ENCODE data around the gene LCE1D.

Gene LCE1D

DNA sequence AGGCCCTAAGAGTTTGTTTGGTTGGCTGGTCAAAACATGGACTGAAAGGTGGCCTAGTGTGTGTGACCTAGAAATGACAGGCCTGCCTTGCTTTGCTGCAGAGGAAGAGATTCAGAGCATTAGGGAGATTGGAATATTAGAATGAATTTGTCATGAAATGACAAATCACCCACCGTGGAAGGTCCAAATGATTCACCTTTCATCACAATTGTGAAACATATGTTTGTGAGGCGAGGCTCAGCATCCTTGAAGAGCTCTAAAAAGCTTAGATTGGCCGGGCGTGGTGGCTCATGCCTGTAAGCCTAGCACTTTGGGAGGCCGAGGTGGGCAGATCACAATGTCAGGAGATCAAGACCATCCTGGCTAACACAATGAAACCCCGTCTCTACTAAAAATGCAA, 20.8 kb downstream of the LCE1D start:
- no peak for DNase-seq (ENCODE audit: low read depth in 2 of 2)

DNA sequence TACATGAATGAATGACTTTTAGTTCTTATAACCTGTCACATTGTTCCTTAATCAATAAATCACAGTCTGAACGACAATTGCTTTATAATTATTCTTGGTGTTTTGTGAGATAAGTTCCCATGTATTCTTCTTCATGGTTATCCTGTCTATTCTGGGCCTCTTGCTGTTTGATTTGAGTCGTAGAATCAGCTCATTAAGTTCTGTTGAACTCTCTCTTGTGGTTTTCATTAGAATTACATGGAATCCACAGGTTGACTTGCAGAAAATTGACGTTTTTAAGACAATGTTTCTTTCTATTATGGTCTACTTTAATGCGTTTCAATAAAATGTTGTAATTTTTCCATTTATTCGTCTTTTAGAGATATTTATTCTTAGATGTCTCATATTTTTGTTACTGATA, 26.8 kb downstream of the LCE1D start:
- no peak for DNase-seq (ENCODE audit: low read depth in 2 of 2)

DNA sequence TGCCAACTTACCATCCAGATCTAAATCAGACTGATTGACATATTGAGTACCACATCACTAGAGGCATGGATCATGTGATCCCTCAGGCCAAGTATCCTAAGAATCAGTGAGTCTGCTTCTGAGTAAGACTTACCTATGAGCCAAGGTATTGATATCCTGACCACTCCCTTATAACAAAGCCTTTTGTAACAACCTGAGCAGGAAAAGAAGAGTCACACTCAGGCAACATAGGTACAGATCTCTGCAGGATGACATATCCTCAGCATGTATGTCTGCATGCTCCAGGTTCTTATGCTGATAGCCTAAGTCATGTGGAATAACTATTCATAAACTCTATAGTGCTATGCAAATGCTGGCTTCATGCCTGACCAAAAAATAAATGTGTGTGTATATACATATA, 28.4 kb downstream of the LCE1D start:
- no peak for DNase-seq (ENCODE audit: low read depth in 2 of 2)

DNA sequence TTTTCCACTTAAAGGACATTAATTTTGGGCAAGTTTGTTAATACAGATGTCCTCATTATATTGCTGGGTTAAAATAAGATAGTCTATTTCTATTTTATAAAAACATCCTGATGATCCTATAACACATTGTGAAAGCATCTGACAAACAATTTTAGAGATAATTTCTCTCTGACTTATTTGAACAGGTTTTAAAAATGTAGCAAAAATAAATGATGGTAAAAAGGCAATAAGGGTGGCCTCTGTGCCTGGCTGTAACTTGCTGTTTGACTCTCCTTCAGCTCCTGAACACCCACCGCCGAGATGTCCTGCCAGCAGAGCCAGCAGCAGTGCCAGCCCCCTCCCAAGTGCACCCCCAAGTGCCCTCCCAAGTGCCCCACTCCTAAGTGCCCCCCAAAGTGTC, 30.7 kb downstream of the LCE1D start, which contains the start of gene LCE1A:
Gene LCE1A (plus strand): TSS at position 301 of the 400 bp plus-strand sequence. CDS start 0 bp downstream, at position 301.
- no peak for DNase-seq (ENCODE audit: low read depth in 2 of 2)

DNA sequence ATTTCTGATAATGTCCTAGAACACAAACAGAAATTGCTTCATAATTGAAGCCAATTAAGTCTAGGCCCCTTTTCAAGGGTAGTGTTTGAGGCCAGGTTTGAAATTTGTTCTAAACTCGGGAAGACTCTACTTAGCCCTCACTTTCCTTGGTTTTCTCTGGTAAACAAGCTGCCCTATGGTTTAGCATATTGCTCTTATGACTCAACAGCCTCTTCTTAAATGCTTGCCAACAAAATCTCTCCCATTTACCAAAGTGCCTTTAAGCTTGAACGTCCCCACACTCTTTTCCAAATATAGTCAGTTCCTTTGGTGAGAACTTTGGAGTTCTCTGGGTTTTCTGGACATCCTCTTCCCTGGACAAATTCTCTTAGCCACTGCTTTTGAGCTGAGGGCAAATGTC, 40.3 kb downstream of the LCE1D start:
- DNase-seq (ENCODE audit: low read depth in 2 of 2): no peak

DNA sequence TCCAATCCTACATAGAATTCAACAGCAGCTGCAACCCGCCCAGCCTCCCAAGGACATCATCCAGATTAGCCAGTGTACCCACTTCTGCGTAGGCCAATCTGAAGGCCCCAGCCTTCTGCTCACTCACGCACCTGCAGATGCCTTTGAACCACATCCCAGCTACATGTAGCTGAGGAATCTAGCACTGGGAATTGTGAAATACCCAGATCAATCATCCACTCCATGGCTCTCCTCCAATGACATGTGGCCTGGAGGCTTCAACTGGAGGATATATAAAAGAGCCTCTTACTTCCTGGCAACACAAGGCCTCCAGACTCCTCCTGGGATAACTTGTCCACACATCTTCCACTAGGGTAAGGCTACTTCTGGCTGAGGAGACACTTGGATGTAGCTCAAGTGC, 46.0 kb downstream of the LCE1D start, which contains the start of gene LCE6A:
Gene LCE6A (plus strand): TSS at position 301 of the 400 bp plus-strand sequence. CDS start 665 bp downstream, outside the sequence.
- no peak for DNase-seq (ENCODE audit: low read depth in 2 of 2)
